PFSK-1 (cell line): ENCODE data around the gene SDHB.

ENCODE experiments used
- FOXP2 ChIP-seq: optimal IDR thresholded peaks from 2 replicates; pipeline ENCODE3; 2011; ENCODE audit warnings: borderline replicate concordance, control low read depth, inconsistent platforms; ENCODE audit not compliant: insufficient read depth; ENCODE audit errors: extremely low read length, extremely low read depth
- POLR2AphosphoS5 ChIP-seq: IDR thresholded peaks from 2 replicates; pipeline ENCODE4 v1.6.1; 2012; ENCODE audit warnings: low read depth, mild to moderate bottlenecking, control low read depth, low read length, moderate library complexity
- REST ChIP-seq, 2 experiments: IDR thresholded peaks; 2 replicates each; pipeline versions ENCODE4 v1.6.1 to v1.8.0; 2011 to 2012; ENCODE audit warnings: low read depth in 2 of 2, low read length in 2 of 2, control low read depth in 1 of 2, inconsistent platforms in 1 of 2, mild to moderate bottlenecking in 1 of 2, moderate library complexity in 1 of 2; ENCODE audit not compliant: insufficient read depth in 1 of 2
- SIN3A ChIP-seq: IDR thresholded peaks from 2 replicates; pipeline ENCODE4 v1.6.1; 2012; ENCODE audit warnings: mild to moderate bottlenecking, low read length, moderate library complexity, borderline replicate concordance; ENCODE audit not compliant: insufficient read depth
- TAF1 ChIP-seq: IDR thresholded peaks from 2 replicates; pipeline ENCODE4 v1.6.1; 2012; ENCODE audit warnings: low read length, control low read depth, borderline replicate concordance; ENCODE audit not compliant: insufficient read depth

- TF ChIP-seq POLR2AphosphoS5 (no peak), REST (IDR thresholded peaks at IDR 0.05; ENCODE audit: insufficient read depth in 1 of 2, low read depth in 2 of 2, low read length in 2 of 2) (no peak), SIN3A (no peak), TAF1 (no peak), FOXP2 (no peak)
These were observed 48.4 kb upstream of the SDHB start for GRCh38 chr1:17102232-17102631.
